Upper lobe of right lung (tissue), 1 donor: Measurements from ENCODE around the gene PIP4K2A. TPM values are rescaled to one million over a fixed set of nuclear protein-coding genes. Genes with fewer than 3 reads are reported as not detected.

ENCODE experiments used
- ATAC-seq: fragments of 200-7000 bp; cut with Tn5 transposase; one replicate; pipeline ENCODE4 v1.9.1; 2020; ENCODE audit warnings: mild to moderate bottlenecking, moderate library complexity
- DNase-seq: peaks from one replicate; pipeline ENCODE4 v3.0.0-alpha.2; 2020
- H3K27ac ChIP-seq: fragments of 200-600 bp; one replicate; pipeline ENCODE4 v1.8.0; 2022
- H3K27me3 ChIP-seq: fragments of 200-600 bp; one replicate; pipeline ENCODE4 v1.8.0; 2022; ENCODE audit warnings: mild to moderate bottlenecking
- H3K36me3 ChIP-seq: fragments of 200-600 bp; one replicate; pipeline ENCODE4 v1.8.0; 2022
- H3K4me1 ChIP-seq: fragments of 200-600 bp; one replicate; pipeline ENCODE4 v1.8.0; 2022
- H3K4me3 ChIP-seq: fragments of 200-600 bp; one replicate; pipeline ENCODE4 v1.8.0; 2022; ENCODE audit warnings: mild to moderate bottlenecking
- H3K9me3 ChIP-seq: fragments of 200-600 bp; one replicate; pipeline ENCODE4 v1.8.0; 2022
- intact Hi-C: fragments of 100-400 bp; cut with DNase I; formaldehyde crosslinking; loops from one replicate; pipeline ENCODE4 v1.11.0; 2022
- total RNA-seq: library from RNA; stranded (reverse); fragmentation: NEBNext Ultra II Directional; extraction: Animal tissue kit (Norgen Biotek cat#: 25700); gene quantifications from one replicate; pipeline ENCODE4 v1.2.1, GENCODE V29; 2021
- TF ChIP-seq, protein P1 (sequence below): fragments of 200-600 bp; IDR thresholded peaks from one replicate; pipeline ENCODE4 v1.8.0; 2022; ENCODE audit warnings: antibody characterized with exemption
- donor health status: DM: no; HTN: yes; CAD: no; lungs with severe emphysema.

The PIP4K2A gene
- total RNA-seq, 1 donor from 2014 or later, result 61.2 TPM

GRCh38 chr10:22607261-22607660 lies 107.1 kb downstream of the PIP4K2A start:
- no peaks in the 10 kb centered on the region for H3K9me3 ChIP-seq
- intact Hi-C loops, result no loop called here
- no peaks in the 10 kb centered on the region for H3K27me3 ChIP-seq
- peaks cover 16% of the 10 kb centered on the region for H3K4me1 ChIP-seq
- TF ChIP-seq, protein P1, sequence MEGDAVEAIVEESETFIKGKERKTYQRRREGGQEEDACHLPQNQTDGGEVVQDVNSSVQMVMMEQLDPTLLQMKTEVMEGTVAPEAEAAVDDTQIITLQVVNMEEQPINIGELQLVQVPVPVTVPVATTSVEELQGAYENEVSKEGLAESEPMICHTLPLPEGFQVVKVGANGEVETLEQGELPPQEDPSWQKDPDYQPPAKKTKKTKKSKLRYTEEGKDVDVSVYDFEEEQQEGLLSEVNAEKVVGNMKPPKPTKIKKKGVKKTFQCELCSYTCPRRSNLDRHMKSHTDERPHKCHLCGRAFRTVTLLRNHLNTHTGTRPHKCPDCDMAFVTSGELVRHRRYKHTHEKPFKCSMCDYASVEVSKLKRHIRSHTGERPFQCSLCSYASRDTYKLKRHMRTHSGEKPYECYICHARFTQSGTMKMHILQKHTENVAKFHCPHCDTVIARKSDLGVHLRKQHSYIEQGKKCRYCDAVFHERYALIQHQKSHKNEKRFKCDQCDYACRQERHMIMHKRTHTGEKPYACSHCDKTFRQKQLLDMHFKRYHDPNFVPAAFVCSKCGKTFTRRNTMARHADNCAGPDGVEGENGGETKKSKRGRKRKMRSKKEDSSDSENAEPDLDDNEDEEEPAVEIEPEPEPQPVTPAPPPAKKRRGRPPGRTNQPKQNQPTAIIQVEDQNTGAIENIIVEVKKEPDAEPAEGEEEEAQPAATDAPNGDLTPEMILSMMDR, result no peak
- H3K4me3 ChIP-seq, result no peak overlapping the region
- no peak overlapping the region for H3K27ac ChIP-seq
- peak; percentile 36 for ATAC-seq
- H3K36me3 ChIP-seq, result peaks cover 28% of the 10 kb centered on the region
- DNase-seq, result no peak

GRCh38 chr10:22606164-22606614 lies 108.2 kb downstream of the PIP4K2A start:
- no peak for DNase-seq

GRCh38 chr10:22605168-22605567 lies 109.2 kb downstream of the PIP4K2A start:
- ATAC-seq (peak; percentile 70), DNase-seq (no peak)
- Histone ChIP-seq H3K36me3 (peaks cover 38% of the 10 kb centered on the region), H3K4me1 (peaks cover 16% of the 10 kb centered on the region), H3K27me3 (no peaks in the 10 kb centered on the region), H3K27ac (peak overlapping the region; percentile 48), H3K4me3 (no peak overlapping the region), H3K9me3 (no peaks in the 10 kb centered on the region)
- intact Hi-C loops, result no loop called here
- TF ChIP-seq, protein P1, result no peak

More at GRCh38 chr10:22606164-22606614, 108.2 kb downstream of the PIP4K2A start:
- TF ChIP-seq, protein P1, result no peak
- H3K4me3 ChIP-seq, result no peak overlapping the region
- no peaks in the 10 kb centered on the region for H3K27me3 ChIP-seq
- peak overlapping the region; percentile 48 for H3K27ac ChIP-seq
- H3K9me3 ChIP-seq, result no peaks in the 10 kb centered on the region
- H3K4me1 ChIP-seq, result peaks cover 16% of the 10 kb centered on the region
- intact Hi-C loops, result no loop called here
- ATAC-seq, result peak; percentile 90
- H3K36me3 ChIP-seq, result peaks cover 34% of the 10 kb centered on the region

DNA sequence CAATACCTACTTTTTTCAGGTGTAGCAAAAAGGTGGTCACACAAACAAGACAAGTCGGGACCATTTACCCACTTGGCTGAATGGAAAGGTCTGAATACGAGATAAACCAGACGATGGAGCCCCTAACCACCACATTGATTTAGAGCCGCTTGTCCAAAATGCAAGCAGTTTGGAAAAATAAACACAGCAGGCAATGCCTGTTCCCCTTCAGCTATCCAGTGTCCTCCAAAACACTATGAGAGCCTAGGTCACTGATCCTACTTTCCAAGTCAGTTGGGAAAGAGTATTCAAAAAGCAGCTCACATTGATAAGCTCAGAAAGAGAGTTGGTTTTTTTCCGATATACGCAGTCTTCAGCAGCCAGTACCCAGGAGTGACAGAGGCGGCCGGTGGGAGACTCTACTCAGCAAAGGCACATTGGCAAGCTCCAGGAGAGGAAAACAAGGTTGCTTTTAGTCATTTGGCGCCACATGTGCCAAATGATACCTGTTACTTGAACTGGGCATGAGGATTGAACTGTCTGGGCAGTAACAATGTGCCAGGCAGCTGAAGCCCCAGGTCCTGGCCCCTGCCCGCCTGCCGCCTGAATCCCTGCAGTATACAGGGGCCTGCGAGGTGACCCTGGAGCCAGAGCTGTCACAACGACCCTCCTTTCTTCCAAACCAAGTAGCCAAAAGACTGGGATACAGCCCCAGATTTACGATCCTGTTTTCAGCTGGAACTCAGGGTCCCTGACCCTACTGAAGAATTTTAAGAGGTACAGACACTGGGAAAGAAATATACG lies 109.8 kb downstream of the PIP4K2A start:
- Histone ChIP-seq H3K4me1 (peaks cover 16% of the 10 kb centered on the region), H3K27ac (peak overlapping the region; percentile 43), H3K9me3 (no peaks in the 10 kb centered on the region), H3K36me3 (peaks cover 38% of the 10 kb centered on the region), H3K4me3 (no peak overlapping the region), H3K27me3 (no peaks in the 10 kb centered on the region)
- DNase-seq, result no peak
- TF ChIP-seq, protein P1, result no peak
- intact Hi-C loops, result no loop called here
- ATAC-seq, result no peak

GRCh38 chr10:22603581-22603980 lies 110.8 kb downstream of the PIP4K2A start:
- intact Hi-C loops, result no loop called here
- Histone ChIP-seq H3K36me3 (peaks cover 31% of the 10 kb centered on the region), H3K27me3 (no peaks in the 10 kb centered on the region), H3K4me3 (no peak overlapping the region), H3K4me1 (peaks cover 22% of the 10 kb centered on the region), H3K9me3 (no peaks in the 10 kb centered on the region), H3K27ac (no peak overlapping the region)
- TF ChIP-seq, protein P1, result no peak
- no peak for ATAC-seq
- no peak for DNase-seq
